Superior temporal gyrus (tissue), 1 donor: Measurements from ENCODE around the gene FLOT1.
A peak's percentile ranks its signal among the peaks of the same experiment; 100 is the strongest.

Experiments
- DNase-seq: peaks from one replicate; pipeline ENCODE4 v3.0.0-alpha.2; 2016; ENCODE audit errors: extremely low spot score

The FLOT1 gene

GRCh38 chr6:30700340-30700739 lies 42.1 kb downstream of the FLOT1 start:
- no peak for DNase-seq

DNA sequence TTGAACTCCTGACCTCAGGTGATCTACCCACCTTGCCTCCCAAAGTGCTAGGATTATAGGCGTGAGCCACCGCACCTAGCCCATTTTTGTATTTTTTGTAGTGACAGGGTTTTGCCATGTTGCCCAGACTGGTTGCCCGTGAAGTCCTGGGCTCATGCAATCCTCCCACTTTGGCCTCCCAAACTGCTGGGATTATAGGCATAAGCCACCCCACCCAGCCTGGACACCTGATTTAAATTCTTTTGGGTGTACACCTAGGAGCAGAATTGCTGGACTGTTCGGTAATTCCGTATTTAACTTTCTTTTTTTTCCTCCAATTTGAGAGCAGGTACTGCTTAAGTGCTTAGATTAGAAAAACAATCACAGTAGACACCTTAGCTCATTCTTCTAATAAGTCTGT lies 46.1 kb downstream of the FLOT1 start:
- no peak for DNase-seq

GRCh38 chr6:30691208-30691847 lies 51.2 kb downstream of the FLOT1 start:
- no peak for DNase-seq

DNA sequence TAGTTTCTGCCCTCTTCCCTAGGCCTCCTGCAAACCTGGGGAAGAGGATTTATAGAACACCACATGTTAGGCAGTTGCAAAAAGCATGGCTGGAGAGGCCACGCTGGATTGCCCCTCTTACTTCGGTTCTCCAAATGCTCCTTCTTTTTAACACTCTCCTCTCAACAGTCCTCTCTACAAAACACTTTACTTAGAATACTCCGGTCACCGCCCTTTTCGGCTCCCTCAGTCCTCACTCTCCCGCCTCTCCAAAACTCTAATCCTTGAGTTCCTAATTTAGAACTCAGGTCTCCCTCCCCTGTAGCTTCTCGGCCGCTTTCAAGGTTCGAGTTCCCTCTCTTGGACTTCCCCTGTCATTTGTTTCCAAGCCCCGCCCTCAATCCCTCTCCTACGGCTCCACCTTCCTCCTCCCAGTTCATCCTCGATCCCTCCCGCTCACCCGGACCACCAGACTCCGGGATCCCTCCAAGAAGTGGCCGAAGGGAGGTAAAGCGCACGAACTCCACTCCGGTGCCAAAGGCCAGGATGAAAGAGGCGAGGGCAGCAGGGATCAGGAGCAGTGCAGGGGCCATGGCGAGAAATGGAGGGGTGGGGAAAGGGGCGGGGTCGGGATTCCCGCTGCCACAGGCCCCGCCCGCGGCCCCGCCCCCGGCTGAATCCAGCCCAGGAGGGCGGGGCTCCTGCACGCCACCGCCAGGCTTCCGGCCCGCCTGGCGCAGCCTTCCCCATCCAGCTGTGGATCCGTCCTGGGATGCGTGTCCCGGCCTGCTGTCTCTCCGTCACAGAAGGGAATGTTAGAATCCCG lies 51.9 kb downstream of the FLOT1 start, which contains the start of gene NRM:
Gene NRM, minus strand, starts transcription at position 582 of the 805 bp plus-strand sequence. Its CDS starts 10 bp downstream, at position 572.
- peak; percentile 81 for DNase-seq

DNA sequence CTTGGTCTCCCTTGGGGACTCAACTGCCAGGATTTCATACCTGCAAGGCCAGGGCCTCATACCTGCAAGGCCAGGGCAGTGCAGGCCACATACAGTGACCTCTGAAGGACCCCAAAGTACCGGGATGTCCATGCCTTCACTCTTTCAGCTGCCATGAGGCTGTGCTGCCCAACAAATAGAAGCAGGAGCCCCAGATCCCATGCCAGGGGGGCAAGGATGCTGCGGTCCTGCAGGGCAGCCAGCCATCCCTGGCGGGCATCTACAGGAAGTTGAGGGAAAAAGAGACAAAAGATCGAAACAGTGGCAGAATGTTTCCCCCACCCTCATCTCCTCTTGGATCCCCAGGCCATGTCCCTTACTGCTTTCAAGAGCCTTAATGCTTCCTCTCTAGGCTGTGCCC lies 52.5 kb downstream of the FLOT1 start:
- no peak for DNase-seq

GRCh38 chr6:30689022-30689865 lies 53.2 kb downstream of the FLOT1 start:
- DNase-seq = no peak

DNA sequence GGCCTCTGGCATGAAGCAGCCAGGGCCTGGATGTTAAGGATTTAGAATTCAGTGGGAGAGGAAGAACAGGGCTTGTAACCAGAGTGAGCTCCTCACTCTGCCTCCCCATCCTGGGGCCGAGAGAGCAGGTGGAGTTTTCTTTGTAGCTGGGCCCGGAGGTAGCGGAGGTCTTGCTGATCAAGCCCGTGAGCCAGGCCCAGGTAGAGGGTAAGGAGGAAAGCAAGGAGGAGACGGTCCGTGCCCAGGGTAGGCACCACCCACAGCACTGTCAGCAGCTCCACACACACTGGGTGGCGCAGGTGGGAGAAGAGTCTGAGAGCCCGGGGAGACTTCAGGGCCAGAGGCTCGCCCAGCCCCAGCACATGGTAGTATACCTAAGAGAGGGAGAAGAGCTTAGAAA lies 53.9 kb downstream of the FLOT1 start:
- no peak for DNase-seq

GRCh38 chr6:30687659-30688431 lies 54.6 kb downstream of the FLOT1 start:
- DNase-seq = peak; percentile 21

GRCh38 chr6:30686908-30687658 lies 55.4 kb downstream of the FLOT1 start:
- peak; percentile 17 for DNase-seq

DNA sequence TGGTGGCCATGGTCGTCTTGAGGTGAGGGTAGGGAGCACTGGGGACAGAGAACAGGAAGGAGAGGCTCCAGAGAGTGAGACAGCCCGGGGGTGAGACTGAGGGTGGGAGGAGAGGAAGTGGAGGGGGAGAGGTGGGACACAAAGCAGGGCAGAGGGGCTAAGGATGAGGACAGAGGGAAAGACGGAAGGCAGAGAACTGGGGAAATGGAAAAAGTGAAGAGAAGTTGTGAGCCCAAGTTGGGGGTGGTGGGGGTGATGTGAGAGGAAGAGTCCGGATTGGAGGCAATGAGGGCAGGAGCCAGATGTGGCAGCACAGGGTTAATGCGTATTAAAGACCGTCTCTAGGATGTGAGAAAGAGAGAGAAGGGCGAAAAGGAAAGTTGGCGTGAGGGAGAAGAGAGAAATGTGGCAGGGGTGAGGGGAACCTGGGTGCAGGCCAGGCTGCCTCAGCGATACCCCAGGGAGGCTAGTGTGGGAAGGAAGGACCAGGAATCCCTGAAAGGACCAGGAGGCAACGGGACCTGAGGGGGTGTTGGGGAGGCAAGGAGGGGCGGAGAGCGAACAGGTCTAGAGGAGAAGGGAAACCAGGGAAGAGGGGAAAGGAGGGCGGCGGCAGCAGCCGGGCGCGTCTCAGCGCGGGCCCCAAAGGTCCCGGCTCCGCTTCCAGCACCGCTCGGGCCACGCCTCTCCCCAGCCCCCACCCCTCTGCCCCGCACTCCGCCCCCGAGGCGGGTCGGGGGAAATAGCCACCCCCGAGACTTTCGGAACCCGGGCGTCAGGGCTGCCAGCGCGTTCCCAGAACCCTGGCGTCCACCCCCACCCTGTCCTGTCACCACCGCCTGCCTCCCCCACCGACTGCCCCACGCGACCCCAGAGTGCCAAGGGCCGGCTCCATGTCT lies 56.2 kb downstream of the FLOT1 start, which contains the start of gene PPP1R18:
Gene PPP1R18, minus strand, starts transcription at position 637 of the 899 bp plus-strand sequence. Its CDS starts 627 bp downstream, at position 10.
- DNase-seq = no peak

DNA sequence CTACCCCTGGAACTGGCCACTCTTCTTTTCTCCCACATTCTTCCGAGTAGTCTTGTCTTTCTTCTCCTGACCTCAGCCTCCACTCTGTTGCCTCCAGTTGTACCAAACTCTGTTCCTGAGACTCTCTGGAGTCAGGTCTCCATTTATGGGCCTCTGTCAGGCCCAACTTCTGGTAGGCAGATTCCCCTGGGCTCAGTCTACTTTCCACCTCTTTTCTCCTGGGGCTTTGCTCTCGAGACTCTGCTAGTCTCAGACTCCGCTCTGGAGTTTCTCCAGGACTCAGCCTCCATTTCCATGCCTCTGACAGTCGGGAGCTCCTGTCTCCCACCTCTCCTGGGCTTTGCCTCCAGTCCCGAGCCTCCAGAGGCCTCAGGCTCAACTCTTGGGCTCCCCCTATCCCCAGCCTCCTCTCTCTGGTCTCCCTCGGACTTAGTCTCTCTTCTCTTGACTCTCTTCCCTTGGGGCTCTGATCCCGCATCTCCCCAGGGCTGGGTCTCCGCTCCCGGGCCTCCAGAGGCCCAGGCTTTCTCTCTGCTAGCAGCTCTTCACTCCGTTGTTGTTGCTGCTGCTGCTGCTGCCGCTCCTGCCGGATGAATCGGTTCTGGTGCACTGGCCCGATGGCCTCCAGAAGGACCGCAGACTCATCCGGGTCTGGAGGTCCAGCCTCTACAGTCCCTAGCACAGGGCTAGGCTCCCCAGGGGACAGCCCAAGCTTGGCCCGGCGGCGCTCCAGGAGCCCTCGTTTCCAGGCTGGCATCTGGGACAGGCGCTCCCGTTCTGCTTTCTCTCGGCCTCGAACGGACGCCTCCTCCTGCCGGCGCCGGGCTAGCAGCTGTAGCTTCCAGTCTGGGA lies 57.1 kb downstream of the FLOT1 start:
- DNase-seq = no peak

GRCh38 chr6:30684386-30685156 lies 57.9 kb downstream of the FLOT1 start:
- DNase-seq = no peak

- no peak for DNase-seq
Observed at GRCh38 chr6:30683980-30684338, 58.5 kb downstream of the FLOT1 start.

DNA sequence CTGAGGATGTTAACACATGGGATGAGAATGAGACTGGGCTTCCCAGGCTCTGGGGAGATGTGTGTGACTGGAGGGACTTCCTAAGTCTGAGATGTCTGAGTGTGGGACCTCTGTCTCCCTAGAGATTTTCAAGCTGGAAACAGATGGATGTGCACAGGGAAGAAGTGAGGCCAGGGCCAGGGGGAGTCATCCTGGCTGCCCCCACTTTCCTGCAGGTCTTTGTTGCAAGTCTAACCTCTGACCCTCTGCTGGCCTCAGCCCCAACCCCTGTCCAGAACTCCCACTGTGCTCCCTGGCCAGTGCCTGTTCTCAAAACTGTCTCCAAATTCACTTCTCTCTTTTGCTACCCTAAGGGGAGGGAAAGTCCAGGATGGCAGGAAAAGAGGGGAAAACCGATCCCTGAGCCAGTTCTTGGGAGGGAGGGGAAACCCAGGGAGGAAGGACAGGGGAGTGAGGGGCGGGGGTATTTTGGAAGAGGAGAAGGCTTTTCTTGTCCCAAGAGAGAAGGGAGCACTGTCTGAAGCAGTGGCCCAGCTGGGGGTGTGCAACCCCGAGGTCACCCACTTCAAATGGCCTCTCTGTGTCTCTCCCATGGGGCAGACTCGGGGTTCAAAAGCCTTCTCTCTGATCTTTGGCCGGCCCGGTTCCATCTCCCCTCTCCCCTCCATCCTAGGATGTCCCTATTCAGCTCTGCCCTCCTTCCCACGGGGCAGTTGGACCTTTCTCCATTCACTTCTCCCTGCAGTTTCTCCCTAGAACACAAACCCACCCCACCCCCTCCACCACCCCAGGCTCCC lies 59.1 kb downstream of the FLOT1 start:
- DNase-seq = no peak

DNA sequence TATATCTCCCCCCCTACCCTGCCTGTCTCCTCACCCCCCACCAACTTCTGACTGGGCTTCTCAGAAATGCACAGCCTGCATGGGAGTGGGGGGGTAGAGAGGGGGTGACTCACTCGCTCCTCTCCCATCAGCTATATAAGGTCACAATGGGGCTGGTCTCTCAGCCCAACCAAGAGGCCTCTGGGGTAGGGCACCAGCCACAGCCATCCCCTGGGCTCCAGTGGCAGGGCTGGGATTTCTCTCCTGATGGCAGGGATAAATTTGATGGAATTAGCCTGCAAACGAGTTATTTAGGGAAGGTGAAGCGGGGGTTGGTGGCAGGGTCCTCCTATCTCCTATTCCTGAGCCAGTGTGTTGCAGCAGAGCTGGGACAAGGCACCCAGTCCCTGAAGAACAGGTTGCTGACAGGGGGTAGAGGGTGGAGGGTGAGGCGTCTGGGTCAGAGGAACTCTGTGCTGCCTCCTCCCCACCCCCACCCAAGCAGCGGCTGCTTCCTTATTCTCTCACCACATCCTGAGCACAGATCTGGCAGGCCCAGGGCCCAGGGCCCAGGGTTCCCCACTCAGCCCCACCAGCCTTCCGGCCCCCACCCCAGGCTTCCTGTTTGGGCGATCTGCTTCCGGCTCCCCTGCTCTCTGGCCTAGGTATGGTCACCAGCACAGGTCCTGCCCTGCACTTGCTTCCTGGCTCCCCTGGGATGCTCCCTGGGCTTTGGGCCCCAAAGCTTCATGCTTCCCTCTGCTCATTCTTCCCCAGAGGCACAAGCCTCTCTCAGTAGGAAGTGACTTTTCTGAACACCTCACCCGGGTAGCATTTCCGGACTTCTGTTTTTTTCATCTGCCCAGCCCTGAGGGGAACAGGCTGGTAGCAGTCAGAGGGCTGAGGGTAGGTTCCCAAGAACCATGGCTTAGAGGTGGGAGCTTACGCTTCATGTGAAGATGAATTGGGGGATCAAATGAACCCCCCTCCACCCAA lies 60.1 kb downstream of the FLOT1 start:
- DNase-seq = peak; percentile 18

DNA sequence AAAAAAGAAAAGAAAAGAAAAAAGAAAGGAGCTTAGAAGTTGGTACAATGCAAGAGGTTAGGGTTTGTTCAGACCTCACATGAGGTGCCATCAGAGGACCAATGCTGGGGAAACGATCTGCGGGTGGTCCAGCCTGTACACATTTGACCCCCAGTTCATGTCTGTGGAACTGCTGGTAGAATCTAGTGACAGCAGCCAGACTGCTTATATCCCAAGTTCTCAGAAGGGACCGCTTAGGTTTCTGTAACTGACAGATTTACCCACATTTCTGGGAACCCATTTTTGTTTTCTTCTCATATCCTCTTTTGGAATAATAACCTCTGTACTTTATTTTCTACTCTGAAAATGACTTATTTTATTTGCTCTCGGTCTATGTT lies 60.7 kb downstream of the FLOT1 start:
- DNase-seq = no peak
